ENCODE results near the gene FOXL2.
A peak's percentile ranks its signal among the peaks of the same experiment; 100 is the strongest.

The FOXL2 gene

DNA sequence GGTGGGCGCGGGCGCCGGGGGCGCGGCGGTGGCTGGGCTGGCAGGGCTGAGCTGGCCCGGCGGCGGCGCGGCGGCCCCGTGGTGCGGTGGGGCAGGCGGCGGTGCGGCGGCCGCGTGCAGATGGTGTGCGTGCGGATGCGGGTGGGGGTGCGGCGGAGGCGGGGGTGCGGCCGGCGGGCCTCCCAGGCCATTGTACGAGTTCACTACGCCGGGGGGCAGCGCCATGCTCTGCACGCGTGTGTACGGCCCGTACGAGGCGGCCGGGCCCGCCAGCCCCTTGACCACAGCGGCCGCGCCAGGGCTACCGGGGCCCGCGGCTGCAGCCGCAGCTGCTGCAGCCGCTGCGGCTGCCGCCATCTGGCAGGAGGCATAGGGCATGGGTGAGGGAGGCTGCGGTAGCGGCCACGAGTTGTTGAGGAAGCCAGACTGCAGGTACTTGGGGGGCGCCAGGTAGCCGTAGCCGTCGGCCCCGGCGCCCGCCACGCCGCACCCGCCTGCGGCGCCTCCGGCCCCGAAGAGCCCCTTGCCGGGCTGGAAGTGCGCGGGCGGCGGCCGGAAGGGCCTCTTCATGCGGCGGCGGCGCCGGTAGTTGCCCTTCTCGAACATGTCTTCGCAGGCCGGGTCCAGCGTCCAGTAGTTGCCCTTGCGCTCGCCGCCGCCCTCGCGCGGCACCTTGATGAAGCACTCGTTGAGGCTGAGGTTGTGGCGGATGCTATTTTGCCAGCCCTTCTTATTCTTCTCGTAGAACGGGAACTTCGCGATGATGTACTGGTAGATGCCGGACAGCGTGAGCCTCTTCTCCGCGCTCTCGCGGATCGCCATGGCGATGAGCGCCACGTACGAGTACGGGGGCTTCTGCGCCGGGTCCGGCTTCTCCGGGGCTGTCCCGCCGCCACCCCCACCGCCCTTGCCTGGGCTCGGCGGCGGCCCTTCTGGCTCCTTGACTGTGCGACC is 951 bp downstream of the FOXL2 start:
- no peak for DNase-seq (ENCODE audit: low read depth in 2 of 2)

DNA sequence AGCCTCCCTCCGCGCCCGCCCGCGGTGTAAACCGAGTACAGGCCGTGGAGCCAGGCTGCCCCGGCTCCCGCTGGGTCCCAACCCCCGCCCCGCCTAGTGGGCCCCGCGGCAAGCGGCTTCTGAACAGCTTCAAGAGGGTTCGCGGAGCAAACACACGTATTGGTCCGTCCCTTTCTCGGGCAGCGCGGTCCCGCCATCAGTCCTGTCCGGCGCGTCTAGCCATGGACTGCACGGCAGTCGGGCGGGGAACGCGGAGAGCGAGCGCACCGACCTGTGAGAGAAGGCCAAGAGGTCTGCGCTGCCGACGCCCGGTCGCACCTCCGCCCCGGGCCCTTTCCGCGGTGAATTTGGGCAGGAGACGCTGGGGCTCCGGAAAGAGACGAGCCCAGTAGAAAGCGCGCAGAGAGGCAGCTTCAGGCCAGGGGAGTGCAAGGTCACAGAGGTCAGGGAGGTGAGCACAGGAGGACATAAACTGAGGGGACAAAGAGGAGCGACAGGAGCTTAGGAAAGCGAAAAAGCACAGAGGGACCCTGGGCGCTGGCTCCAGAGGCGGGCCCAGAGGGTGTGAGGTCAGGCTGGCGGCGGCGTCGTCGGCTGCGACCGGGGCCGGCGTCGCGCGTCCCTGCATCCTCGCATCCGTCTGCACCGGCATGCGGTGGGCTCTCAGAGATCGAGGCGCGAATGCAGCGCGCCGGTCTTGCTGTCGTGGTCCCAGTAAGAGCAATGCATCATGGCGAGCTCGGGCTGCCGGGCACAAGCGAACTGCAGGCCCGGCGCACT is 1.8 kb downstream of the FOXL2 start:
- no peak for DNase-seq (ENCODE audit: low read depth in 2 of 2)

DNA sequence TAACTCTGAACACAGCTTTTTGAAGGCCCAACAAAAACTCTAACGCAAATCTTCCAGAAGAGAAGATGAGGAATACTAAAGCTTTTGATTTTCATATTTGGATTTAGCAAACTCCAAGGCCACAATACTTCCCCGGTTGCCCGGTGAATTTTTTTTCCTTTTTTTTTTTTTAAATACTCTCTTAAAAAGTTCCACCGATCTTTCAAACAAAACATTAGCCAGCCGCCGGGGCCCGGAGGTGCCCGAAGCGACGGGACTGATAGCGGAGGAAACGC is 2.3 kb downstream of the FOXL2 start:
- no peak for DNase-seq (ENCODE audit: low read depth in 2 of 2)

DNA sequence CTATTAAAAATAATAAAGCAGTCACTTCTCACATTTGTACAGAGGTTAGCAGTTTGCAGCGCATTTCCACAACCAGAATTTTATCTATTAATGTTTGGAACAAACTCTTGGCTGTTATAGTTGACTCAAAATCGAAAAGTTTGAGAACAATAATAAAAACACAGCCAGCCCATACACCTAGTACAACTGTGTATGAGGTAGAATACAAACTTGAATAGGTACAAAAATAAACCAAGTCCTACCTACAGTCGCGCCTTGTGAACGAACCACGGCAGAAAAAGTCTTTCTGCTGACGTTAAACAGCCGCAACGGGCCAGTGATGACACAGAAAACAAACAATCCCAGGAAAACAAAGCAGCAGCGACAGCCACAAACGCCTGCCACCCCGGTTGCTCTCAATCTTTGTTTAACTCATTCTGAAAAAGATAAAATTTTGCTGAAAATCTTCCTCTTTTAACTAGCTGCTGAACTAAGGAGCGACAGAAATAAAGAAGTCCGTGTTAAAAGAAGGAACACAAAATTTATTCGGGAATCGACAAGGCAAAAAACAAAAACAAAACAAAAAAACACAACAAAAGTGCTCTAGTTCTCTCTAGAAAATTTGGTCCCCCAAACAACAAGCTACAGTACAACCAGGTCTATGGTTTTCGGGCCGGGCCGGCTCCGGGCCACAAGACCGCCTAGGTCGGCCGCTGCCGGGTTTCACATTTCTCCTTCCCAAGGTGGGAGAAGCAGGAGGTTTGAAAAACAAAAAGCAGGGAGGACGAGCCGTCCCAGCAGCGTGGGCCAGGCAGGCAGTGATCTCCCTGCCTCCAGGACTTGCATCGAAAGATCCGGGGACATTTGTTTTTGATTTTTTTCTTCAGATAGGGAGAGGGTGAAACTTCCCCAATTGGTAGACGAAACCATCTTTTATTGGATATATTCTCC is 2.9 kb downstream of the FOXL2 start:
- DNase-seq (ENCODE audit: low read depth in 2 of 2), result no peak

DNA sequence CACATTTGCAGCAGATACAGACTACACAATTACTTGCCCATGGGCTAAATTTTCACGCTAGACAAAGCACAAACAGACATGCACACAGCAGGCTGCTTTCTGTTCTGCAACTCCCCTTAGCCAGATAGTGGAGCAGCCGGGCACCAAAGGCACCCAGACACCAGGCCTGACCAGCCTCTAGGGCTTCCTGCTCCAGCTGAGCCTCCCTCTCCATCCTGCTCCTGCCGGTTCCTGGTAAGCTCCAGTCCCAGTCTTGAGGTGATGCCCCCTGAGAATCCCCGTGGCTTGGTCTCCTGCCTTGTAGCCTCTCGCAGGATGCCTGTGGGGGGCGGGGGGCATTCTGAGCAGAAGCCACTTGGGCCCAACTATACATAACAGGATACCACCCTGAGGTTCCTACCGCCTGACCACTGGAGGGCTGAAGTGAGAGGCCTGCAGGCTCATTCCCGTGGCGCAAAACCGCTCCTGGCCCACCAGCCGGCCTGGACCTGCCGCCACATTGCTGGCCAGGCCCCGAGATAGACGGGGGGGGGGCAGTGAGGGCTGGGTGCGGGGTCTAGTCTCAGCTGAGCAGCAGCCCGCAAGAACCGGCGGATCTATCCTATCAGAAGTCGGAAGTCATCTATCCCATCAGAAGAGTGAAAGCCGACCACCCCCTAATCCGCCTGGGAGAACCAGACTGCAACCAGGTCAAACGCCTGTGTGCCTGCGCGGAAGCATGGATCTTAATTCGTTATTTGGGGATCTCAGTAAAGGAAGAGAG is 3.9 kb downstream of the FOXL2 start:
- DNase-seq (ENCODE audit: low read depth in 2 of 2), result no peak

DNA sequence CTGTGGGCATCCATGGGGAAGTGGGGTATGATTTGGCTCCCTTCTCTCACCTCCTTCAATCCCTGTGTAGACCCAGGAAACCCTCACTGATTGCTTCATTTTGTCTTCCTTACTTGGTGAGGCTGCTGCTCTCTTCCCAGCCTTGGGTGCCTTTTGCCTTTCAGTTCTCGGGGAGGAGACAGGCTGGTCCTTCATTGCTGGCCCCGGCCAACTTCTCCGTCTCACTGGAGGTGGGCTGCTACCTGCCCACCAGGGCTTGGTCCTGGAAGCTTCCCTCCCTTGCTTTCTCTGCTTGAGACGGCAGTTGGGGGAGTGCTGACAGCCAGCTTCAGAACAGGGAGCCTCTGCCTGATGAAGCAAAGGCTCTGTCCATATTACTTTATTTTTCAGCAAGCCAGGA is 4.7 kb downstream of the FOXL2 start:
- DNase-seq (ENCODE audit: low read depth in 2 of 2), result no peak

DNA sequence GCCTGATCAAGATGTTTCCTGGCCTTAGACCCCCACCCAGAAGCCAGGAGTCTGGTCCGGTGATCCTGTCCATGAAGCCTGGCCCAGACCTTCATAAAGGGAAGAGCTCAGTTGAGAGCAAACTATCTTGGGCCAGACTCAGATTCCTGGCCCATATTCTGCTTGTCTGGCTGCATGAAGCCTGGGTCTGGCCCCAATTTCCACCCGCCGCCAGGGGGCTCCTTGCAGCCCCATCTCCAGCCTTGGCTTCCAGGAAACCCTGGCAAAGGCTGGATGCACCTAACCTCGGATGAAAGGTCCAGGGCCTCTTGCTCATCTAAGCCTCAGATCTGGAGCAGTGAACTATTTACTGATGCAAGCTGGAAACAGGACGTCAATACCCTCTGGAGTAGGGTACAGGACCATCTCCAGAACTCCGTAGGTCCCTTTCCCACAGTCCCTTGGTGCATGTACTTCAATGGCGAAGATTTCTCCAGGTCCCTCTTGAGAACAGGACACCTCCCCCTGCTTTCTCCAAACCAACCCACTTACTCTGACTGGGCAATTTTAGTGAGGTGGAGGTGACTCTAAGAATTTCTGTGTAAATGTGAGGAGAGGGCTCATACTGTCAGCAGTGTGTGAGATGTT is 5.6 kb downstream of the FOXL2 start:
- DNase-seq (ENCODE audit: low read depth in 2 of 2), result no peak

DNA sequence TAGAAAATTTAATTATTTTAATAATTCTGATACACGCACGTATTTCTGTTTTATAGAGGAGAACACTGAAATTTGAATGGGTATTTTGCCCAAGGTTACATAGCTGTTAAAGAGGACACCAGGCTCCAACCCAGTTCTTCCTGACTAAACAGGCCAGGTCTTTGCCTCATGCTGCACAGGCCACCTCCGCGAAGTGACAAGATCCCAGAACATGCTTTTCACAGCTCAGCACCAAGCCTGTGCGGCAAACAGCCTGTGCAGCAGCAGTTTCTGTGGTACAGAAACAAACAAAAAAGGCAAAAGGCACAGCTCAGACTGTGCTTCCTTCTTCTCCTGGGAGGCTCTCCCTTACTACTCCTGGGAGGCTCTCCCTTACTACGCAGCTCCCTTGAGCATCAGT is 6.5 kb downstream of the FOXL2 start:
- DNase-seq (ENCODE audit: low read depth in 2 of 2), result no peak

DNA sequence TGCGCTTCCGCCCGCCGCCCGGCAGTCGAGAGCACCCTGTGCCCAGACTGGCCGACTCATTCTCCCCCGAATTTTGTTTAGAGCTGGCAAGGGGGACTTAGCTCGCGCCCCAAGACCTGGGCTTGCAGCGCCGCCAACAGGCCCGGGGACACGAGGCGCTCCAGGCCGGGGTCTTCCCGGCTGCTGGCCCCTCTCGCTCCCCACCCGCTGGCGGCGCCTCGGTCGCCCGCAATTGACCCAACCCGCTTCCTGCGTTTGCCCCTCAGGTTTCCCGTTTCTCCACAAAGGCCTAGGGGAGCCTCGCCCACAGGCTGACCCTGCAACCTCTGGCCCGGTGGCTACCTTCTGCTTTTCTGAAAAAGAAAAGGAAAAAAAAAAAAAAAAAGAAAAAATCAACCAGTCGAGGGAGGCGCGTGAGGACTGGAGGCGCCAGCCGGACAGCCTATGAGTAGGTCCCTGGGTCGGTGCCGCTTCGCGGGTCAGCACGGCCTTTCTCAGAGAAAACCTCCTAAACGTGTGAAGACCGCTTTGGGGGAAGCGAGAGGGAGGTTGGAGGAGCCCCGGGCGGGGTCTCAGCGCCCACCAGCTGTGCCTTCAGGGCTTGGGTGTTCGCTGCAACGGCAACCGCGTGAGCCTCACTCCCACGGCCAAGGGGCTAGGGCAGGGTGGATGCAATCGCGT is 7.2 kb downstream of the FOXL2 start:
- DNase-seq (ENCODE audit: low read depth in 2 of 2), result no peak

DNA sequence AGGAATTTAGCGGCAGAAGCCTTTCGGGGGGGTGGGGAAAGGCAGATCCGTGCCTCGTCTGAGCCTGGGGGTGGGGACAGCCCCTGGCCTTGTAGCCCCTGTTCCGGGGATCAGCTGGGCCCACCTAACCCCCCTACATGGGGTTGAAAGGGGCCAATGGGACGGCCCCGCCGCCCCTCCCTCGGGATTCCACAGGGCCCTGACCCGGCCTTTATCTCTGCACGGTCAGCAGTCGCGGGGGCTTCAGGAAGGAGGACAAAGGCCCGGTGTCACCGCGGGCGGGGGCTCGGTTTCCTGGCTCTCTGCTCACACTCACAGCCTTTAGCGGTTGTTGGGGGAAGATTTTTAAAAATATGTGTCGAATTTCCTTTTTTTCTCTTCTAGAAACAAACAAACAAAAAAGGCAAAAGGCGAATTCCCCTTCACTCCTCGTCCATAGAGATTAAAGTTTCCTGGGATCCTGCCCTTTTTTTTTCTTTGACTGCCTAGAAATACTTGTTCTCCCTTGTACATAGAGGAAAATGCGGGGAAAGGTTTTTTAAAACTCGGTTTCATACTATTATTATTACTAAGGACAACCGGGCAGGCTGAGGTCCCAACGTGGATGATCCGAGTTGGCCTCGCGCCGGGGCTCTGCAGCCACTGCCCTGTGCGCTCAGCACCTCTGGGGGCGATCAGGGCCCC is 7.9 kb downstream of the FOXL2 start:
- DNase-seq (ENCODE audit: low read depth in 2 of 2), result no peak

DNA sequence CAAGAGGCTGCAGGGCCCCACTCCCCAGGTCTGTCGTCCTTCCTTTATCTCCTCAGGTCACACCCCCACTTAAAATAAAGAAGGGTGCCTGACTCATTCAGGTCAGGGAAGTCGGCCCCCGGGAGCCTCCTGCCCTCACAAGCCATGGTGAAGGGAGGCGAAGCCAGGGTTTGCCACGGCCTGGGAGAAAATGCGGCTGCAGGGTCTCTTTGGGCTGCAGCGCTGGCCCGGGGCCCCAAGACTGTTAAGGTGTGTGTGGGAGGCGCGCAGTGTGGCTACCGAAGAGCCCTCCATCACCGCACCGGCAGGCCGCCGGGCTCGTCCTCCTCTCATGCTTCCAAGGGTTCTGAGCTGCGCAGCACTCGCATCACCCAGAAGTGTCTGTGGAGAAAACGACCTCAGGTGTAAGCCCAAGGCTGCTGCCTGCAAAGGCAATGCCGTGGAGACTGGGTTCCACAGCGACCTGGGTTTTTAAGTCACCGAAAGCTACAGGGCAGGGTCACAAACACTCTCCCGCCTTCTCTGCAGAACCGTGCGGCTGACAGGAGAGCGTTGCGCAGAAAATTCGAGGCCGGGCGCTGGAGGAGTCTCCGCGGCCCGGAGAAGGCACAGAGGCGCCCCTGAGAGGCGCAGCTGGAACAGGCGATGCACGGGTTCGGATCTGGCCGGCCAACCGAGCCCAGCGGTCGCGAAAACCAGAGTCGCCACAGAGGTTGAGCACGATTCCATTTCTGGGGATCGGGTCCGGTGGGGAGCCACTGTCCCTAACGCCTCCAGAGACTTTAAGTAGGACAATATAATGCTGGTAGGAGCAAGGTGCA is 8.7 kb downstream of the FOXL2 start:
- no peak for DNase-seq (ENCODE audit: low read depth in 2 of 2)

DNA sequence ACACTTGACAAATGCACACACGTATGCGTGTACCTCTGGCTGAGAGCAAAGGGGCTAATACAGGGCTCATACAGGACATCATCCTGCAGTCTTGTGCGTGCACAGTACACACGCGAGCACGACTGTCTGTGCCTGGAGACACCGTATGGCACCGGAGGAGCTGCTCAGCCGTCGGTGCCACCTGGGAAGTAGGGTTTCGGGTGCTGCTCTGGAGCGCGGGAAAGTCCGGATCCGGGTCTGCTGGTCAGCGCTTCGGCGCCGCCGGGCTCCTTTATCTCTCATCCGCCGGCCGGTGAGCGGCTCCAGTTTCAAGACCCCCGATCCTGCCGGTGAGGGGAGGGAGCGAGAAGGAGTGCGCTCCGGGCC is 9.3 kb downstream of the FOXL2 start:
- DNase-seq (ENCODE audit: low read depth in 2 of 2), result no peak

DNA sequence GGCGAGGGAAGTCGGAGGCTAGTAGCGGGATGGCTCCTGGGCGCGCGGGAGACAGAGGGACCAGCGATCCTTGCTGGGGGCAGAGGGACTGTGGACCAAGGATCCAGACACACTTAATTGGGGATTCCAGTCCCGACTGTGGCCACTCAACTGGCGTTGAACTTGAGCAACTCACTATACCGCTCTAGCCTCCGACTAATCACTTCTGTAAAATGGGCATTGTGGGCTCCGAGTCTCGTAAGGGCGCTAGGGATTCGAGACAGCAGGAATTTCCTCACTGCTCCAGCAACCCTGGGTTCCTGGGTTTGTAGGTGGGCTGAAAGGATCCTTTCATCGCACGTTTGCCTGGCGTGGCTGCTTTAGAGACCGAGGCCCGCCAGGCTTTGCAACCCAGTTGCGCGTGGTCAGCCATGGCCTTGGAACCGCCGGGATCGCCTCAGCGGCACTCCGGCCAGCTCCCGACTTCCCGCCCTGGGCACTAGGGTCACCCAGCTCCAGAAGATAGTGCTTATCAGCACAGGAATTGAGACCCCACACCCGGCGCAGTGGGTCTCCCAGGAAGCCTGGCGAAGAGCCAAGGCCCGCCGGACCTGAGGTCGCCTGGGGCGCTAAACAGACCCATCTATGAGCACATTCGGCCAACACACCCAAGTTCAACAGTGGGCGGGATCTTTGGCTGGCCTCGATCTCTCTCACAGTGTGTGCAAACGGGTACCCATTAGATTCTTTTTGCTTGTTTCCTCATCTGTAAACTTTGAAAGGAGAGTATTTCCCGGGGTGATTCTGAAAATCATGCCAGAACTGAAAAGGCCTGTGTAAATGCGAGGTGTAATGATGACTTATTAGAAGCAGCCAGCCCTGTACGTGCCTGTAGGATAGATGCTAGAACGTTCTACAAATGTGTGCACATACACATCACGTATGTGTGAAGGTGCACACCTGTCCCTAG is 9.9 kb downstream of the FOXL2 start:
- DNase-seq (ENCODE audit: low read depth in 2 of 2), result no peak

DNA sequence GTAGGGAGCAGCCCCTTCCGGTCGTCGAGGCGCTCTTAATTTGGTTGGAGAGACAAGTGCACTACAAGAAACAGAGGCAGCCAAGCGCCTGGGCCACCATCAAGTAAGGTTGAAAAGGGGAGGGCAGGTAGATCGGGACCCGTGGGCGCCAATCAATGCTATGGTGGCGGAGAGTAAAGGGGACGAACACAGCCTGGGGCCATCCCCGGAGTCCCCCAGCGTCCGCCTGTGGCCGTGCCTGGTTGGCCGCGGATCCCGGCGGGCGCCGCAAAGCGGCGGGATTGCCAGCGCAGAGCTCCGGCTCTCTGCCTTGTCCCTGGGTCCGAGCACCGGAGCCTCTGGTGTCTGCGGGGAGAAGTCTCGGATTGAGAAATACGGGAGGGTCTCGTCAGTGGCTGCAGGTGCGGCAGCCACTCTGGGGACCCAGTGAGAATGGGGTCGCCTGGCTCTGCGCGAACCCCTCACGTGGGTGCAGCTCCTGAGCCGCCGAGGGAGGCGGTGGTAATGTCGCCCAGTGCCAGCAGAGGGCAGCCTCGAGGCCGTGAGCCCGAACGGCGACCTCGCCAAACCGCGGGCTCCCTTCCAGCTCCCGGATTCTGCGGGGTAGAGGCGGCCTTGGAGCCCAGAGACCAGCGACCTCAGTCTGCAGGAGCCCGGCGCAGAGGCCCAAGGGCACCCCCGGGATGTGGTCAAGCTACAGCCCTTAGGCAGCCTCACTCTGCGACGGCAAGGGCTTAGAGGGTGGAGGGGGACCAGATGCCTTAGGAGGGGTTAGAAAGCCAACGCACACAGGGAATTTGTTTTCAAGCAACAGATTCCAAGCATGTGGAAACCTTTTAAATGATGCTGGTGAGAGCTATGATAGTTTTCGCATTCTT is 10.8 kb downstream of the FOXL2 start:
- DNase-seq (ENCODE audit: low read depth in 2 of 2), result peak; percentile 49 to 61

DNA sequence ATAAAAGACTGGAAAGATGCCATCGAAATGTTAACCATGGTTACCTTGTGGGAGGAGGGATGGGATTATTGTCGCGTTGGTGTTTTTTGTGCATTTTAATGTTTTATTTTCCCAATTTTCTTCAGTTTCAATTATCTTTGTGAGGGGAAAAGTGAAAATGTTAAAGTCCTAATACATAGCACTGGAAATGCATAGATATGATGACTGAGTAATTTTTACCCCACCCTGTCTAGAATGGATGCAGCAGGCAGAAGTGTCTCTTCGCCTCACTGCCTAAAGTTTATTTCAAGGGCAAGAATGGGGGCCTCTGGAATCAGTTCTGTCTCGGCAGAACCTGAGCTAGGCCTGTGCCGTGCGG is 11.5 kb downstream of the FOXL2 start:
- DNase-seq (ENCODE audit: low read depth in 2 of 2), result no peak

DNA sequence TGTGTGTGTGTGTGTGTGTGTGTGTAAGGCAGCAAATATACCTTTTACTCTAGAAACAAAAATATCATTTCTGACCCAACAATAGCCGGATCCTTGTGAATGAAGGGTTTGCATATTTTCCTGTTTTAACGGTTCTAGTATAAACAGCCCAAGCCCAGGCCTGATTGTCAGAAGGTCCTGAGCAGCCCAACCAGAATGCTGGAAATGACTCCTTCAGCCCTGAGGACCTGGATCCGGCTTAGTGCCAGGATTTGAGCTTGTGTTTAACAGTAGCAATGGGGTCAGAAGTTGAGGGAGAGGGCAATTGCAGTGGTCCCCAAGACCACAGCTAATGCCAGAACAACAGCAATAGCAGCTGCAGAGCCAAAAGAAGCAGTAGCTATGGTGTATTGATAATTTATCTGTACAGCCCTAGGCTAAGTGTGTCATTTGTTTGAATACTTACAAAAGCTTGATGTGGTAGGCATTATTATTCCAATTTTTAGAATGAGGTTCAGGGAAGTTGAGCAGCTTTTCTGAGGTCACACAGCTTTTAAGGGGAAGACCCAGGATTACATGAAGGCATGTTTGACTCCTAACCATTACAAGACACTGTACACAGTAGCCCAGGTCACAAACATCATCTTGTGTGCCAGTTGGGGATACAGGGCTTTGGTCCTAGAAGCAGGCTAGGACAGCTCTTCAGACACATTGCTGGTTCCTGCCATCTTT is 12.8 kb downstream of the FOXL2 start:
- no peak for DNase-seq (ENCODE audit: low read depth in 2 of 2)

All from stimulated activated CD4-positive, alpha-beta T cell treated with anti-CD3 and anti-CD28 coated beads, Interleukin-15, amount 100 ng/mL, for 48 hours (primary cell).